ENCODE measurements around the gene TMEM151B.

DNA sequence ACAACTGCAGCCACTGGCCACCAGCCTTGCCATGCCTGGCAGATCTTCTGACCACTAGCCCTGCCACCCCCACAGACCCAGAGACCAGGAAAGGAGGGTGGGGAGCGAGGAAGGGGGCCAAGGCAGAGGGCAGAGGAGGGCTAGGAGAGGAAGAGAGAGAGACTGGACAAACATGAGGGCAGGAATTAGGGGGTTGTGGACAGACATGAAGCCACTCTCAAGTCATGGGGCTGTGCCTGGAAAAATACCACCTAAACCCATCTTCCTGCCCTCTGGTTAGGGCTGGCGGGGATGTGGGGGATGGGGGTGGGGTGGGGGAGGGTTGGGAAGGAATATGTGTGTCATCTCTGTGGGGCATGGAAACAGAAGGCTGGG lies 48.3 kb upstream of the TMEM151B start:
- TF ChIP-seq RAD21 (IDR thresholded peaks at IDR 0.05; ENCODE audit: low read depth): no peak
- no peak for TF ChIP-seq POLR2AphosphoS5 (IDR thresholded peaks at IDR 0.05; ENCODE audit: low read depth, low read length)
- TF ChIP-seq EZH2 (IDR thresholded peaks at IDR 0.05): no peak
- TF ChIP-seq, protein P1, sequence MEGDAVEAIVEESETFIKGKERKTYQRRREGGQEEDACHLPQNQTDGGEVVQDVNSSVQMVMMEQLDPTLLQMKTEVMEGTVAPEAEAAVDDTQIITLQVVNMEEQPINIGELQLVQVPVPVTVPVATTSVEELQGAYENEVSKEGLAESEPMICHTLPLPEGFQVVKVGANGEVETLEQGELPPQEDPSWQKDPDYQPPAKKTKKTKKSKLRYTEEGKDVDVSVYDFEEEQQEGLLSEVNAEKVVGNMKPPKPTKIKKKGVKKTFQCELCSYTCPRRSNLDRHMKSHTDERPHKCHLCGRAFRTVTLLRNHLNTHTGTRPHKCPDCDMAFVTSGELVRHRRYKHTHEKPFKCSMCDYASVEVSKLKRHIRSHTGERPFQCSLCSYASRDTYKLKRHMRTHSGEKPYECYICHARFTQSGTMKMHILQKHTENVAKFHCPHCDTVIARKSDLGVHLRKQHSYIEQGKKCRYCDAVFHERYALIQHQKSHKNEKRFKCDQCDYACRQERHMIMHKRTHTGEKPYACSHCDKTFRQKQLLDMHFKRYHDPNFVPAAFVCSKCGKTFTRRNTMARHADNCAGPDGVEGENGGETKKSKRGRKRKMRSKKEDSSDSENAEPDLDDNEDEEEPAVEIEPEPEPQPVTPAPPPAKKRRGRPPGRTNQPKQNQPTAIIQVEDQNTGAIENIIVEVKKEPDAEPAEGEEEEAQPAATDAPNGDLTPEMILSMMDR (IDR thresholded peaks at IDR 0.05 in 2 of 3, conservative IDR thresholded peaks at IDR 0.05 in 1 of 3; ENCODE audit: borderline replicate concordance in 1 of 3, insufficient read depth in 1 of 3, low read depth in 2 of 3, low read length in 2 of 3): no peak
- no peak for TF ChIP-seq POLR2A (IDR thresholded peaks at IDR 0.05; ENCODE audit: borderline replicate concordance, extremely low read depth, insufficient read depth, insufficient read length)
- no peak for TF ChIP-seq CEBPB (IDR thresholded peaks at IDR 0.05; ENCODE audit: low read depth)
- no peak for TF ChIP-seq ZFX (IDR thresholded peaks at IDR 0.05)

Measured in HCT116 (cell line).